Activated CD8-positive, alpha-beta memory T cell treated with anti-CD3 and anti-CD28 coated beads for 36 hours (primary cell): ENCODE measurements around the gene BAMBI. TPM values are rescaled to one million over a fixed set of nuclear protein-coding genes. Genes with fewer than 3 reads are reported as not detected.
"Not testable (repeated sequence)": the region's sequence is repeated elsewhere in the genome, so short reads cannot be mapped to it uniquely, and the experiment has no call there.

Experiments
- CTCF ChIA-PET: fragments of 350-600 bp; sonication (Branson Sonifier 250); formaldehyde crosslinking; loops from one replicate; lab custom pipeline; 2021; ENCODE audit warnings: antibody characterized with exemption; lab: Charles Lee
- POLR2A ChIA-PET: fragments of 350-600 bp; sonication (Branson Sonifier 250); formaldehyde crosslinking; loops from one replicate; lab custom pipeline; 2021; ENCODE audit warnings: antibody characterized with exemption; lab: Charles Lee
- total RNA-seq, 2 experiments: library from RNA; stranded (reverse); gene quantifications; one replicate each; pipeline ENCODE4 v1.2.3, GENCODE V29; 2021

BAMBI gene, protein sequence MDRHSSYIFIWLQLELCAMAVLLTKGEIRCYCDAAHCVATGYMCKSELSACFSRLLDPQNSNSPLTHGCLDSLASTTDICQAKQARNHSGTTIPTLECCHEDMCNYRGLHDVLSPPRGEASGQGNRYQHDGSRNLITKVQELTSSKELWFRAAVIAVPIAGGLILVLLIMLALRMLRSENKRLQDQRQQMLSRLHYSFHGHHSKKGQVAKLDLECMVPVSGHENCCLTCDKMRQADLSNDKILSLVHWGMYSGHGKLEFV
- 1 to 10 TPM; 1.6 to 1.8 TPM for total RNA-seq

DNA sequence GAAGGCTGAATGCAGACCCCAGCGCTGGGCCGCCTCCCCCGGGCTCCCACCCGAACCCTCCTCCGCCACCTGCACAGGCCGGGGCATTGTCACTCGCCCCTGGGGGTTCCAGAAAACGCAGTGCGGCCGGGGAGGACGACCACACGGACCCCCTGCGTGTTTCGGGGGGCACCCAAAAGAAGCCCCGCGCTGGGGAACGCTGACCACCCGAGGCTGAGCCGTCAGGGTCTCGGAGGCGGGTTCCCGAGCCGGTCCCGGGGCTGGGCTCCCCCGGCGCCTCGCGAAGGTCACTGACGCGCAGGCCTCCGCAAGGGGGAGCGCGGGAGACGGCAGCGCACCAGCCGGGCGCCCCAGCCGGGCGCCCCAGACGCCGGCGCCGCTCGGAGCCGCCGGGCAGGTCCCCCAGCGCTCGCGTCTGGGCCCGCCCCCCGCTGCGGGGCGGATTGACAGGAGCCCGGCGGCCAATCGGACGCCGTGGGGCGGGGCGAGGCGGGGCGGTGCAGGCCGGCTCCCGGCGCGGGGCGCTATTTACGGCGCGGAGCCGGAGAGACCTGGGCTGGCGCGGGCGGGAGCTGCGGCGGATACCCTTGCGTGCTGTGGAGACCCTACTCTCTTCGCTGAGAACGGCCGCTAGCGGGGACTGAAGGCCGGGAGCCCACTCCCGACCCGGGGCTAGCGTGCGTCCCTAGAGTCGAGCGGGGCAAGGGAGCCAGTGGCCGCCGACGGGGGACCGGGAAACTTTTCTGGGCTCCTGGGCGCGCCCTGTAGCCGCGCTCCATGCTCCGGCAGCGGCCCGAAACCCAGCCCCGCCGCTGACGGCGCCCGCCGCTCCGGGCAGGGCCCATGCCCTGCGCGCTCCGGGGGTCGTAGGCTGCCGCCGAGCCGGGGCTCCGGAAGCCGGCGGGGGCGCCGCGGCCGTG is at the start of gene BAMBI:
Gene BAMBI (plus strand): TSS at position 554 of the 920 bp plus-strand sequence. CDS start 377 bp downstream, outside the sequence.
- POLR2A ChIA-PET, result no interaction called here
- CTCF ChIA-PET, result interaction anchor here (0.8 kb wide), 1 partner anchor 60 kb away, joined by 3 read pairs; no protein-coding TSS in a partner anchor

DNA sequence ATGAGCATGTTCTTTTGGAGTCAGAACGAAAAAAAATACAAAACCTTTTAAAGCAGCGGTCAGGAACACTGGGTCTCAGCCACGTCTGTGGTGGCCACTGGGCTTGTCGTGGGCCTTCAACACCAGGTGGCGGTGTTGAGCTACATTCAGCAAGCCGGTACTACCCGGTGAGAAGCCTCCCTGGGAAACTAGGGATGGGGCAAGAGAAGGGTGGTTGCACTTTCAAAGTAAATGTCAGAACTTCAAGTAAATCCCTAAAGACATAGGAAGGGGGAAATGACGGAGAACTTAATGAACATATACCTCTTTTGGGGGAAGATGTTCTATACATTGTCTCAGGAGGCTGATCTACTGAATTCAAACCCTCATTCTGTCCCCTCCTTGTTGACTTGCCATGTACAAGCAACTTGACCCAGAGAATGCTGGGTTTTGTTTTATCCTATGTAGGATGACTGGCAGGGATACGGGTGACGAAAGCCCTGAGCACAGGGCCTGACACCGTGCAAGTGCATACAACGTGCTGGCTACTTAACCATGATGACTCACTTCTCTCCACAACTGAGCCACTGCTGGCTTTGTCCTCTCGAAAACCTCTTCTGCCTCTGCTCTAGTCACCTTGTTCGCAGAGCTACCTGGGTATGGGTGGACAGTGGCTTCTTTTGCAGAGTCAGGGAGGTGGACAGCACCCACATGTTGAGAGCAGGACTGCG is 49.0 kb upstream of the BAMBI start:
- POLR2A ChIA-PET, result no interaction called here

DNA sequence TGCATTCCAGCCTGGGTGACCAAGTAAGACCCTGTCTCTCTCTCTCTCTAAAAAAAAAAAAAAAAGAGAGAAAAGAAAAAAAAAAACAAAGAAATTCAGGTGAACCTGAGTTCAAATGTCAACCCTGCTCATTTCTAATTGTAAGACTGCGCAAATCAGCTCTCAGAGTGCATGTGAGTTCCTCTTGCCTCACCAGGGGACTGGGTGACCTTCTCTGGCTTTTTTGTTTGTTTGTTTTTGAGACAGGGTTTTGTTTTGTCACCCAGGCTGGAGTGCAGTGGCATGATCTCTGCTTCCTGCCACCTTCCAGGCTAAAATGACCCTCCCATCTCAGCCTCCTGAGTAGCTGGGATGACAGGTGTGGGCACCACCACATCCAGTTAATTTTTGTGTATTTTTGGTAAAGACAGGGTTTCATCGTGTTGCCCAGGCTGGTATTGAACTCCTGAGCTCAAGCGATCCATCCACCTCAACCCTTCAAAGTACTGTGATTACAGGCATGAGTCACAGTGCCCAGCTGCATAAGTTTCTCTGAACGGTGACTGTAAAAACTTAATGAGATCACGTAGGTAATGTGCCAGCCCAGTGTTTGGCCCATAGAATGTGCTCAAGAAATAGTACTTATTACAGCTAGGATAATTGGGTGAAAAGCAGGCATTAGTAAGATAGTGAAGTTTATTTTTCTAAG is 45.3 kb upstream of the BAMBI start:
- CTCF ChIA-PET, result no interaction called here

More for the DNA sequence above, 49.0 kb upstream of the BAMBI start:
- CTCF ChIA-PET, result interaction anchor here (0.6 to 2.9 kb wide), 5 partner anchors 13 to 1060 kb away, joined by 3 to 7 read pairs (median 4); no protein-coding TSS in a partner anchor

DNA sequence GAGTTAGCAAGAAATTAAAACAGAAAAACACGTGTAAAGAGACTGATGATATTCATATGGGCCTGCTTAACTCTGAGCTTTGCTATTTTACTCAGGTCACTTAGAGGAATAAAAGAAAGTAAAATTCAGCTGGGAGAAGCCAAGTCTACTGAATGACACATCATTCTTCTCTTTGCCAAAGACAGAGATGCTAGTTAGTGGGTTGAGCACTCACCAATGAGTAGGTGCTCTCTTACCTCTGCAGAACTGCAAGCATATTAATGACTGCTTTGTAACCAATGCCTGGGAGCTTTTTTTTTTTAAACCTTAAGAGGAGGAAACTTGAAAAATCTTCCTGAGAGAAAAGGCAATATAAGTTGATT is 44.8 kb upstream of the BAMBI start:
- ChIA-PET POLR2A (interaction anchor here (0.5 kb wide), 1 partner anchor 317 kb away, joined by 4 read pairs; no protein-coding TSS in a partner anchor), CTCF (no interaction called here)

More for the DNA sequence above, 45.3 kb upstream of the BAMBI start:
- POLR2A ChIA-PET, result no interaction called here

DNA sequence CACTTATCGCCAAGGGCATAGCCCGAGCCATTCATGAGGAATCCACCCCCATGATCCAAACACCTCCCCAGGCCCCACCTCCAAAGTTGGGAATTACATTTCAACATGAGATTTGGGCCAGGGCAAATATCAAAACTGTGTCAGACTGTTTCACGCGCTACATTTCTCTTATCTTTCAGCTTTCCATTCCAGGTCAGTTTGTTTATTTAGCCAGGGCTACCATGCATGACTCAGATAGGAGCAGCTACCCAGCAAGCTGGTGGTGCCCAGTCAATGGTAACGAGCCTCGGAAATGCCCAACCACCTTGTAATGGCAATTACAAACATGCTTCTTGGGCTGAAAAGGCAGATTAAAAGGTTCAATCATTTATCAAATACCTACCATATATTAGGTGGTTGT is 43.6 kb upstream of the BAMBI start:
- POLR2A ChIA-PET, result no interaction called here

DNA sequence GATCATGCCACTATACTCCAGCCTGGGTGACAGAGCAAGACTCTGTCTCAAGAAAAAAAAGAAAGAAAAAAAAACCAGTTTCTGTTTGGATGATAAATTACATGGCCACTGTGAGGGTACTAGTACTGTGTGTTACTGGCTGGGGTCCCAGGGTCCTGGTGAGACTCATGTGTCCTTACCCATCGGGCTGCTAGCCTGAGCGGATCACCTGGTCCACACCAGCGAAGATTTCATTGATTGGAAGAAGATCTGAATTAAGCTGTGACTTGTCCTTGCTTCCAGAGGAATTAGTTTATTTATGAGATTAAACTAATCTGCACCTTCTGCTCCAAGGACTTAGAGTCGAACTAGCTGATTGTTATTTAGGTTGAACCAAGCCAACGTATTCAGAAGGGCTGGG is 40.0 kb upstream of the BAMBI start:
- CTCF ChIA-PET, result interaction anchor here (0.6 to 0.7 kb wide), 2 partner anchors 148 to 1002 kb away, joined by 3 read pairs; no protein-coding TSS in a partner anchor
- POLR2A ChIA-PET, result no interaction called here

More for the DNA sequence above, 43.6 kb upstream of the BAMBI start:
- CTCF ChIA-PET, result no interaction called here

DNA sequence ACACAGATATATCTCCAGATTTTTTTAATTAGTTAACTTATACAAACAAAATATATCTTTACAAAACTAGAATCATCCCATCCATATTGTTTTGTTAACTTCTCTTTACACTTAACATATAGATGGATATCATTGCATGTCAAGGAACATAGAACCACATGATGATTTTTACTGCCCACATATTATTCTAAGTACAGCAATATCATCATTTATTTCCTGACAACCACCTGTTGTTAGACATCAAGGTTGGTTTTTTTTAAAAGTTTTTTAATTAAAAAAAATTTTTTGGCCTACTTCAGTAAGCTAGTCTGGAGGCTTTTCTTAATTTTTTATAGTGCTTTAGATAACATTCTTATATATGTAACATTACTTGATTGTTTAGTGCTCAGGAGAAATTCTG is 38.9 kb upstream of the BAMBI start:
- ChIA-PET CTCF (interaction anchor here (0.7 kb wide), 1 partner anchor 621 kb away, joined by 3 read pairs; no protein-coding TSS in a partner anchor), POLR2A (no interaction called here)

DNA sequence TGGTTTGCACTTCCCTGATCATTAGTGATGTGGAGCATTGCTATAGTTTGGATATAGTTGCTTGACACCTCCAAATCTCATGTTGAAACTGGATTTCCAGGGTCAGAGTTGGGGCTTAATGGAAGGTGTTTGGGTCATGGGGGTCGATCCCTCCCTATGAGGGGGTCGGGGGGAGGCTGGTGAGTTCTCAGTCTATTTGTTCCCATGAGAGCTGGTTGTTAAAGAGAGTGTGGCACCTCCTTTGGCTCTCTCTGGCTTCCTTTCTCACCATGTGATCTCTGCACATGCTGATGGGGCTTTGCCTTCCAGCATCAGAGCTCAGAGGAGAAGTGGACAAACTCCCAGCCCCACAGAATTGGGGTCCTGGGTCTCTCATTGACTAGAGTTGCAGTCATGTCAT is 36.8 kb upstream of the BAMBI start:
- ChIA-PET CTCF (interaction anchor here (1.4 kb wide), 1 partner anchor 12 kb away, joined by 5 read pairs; no protein-coding TSS in a partner anchor), POLR2A (no interaction called here)

DNA sequence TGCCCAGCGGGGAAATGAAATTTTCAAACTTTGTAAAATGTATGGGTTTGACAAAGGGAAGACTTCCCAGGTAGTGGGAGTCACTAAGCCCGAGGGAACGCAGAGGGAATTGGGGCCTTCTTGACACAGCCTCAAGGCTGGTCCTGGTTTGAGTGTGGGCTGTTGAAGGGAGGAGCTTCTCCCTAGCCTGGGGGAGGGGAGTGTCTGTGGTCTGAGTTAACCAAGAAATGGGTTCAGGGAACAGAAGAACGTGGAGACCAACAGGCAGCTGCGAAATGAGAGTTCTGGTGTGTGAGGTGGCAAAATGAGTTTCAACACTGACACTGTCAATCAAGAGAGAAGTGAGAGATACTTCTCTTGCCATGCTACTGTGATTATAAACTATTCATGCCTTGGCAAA is 32.7 kb upstream of the BAMBI start:
- CTCF ChIA-PET, result no interaction called here
- POLR2A ChIA-PET, result no interaction called here

DNA sequence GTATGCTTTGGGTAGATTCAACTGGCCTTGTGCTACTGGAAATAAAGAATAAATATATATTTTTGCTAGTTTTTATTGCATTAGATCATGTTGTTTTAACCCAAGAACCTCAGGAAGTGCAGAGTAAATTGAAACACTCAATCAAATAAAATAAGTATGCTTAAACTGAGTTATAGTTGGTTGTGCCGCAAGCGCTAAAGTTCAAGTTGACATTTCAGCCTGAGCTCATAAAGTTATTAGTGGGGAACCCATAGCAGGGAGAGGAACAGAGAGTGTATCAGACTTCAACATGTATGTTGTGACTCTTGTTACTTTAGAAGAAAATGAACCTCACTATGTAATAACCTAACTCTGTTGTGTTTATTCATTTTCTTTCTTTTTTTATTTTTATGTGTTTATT is 25.2 kb upstream of the BAMBI start:
- POLR2A ChIA-PET, result no interaction called here
- CTCF ChIA-PET, result no interaction called here

DNA sequence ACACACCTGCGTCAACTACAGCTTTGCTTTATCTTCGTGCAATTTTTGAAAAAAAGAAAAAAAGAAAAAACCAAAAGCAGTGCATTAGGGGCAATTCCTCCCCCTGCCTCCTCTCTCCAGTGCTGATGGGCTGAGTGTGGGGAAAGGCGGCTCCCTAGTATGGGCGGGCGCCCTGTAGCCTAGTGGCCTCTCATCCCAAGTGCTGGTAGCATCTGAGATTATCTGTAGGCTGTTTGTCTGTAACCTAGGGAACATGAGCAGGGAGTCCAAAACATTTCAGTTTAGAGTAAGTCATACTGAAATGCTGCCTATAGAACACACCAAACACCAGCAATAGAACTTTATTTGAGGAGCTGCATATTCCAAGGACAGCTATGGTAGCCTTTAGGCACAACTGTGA is 24.6 kb upstream of the BAMBI start:
- ChIA-PET POLR2A (no interaction called here), CTCF (no interaction called here)

DNA sequence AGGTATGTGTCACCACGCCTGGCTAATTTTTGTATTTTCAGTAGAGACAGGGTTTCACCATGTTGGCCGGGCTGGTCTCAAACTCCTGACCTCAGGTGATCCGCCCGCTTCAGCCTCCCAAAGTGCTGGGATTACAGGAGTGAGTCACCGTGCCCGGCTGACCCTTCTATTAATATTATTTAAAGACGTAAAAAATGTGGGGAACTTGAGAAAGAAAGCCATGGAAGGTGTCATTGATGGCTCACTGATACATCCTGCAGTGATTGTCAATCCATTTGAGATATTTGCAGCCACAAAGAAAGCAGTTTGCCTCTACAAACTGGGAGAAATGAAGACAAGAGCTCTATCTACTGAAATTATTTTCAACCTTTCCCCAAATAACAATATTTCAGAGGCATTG is 18.5 kb upstream of the BAMBI start:
- POLR2A ChIA-PET, CTCF ChIA-PET: not testable (repeated sequence)

DNA sequence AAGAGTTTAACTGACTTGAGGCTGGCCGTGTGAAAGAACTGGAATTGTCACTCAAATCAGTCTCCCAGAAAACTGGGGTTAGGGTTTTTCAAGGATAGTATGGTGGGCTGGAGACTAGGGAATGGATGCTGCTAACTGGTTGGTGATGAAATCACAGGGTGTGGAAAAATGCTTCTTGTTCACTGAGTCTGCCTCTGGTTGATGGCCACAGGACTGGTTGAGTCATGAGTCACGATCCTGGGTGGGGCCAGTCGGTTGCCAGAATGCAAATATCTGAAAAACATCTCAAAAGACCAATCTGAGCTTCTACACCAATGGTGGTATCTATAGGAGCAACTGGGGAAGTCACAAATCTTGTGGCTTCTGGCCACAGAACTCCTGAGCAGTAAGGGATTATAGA is 16.3 kb upstream of the BAMBI start:
- ChIA-PET CTCF (no interaction called here), POLR2A (no interaction called here)

DNA sequence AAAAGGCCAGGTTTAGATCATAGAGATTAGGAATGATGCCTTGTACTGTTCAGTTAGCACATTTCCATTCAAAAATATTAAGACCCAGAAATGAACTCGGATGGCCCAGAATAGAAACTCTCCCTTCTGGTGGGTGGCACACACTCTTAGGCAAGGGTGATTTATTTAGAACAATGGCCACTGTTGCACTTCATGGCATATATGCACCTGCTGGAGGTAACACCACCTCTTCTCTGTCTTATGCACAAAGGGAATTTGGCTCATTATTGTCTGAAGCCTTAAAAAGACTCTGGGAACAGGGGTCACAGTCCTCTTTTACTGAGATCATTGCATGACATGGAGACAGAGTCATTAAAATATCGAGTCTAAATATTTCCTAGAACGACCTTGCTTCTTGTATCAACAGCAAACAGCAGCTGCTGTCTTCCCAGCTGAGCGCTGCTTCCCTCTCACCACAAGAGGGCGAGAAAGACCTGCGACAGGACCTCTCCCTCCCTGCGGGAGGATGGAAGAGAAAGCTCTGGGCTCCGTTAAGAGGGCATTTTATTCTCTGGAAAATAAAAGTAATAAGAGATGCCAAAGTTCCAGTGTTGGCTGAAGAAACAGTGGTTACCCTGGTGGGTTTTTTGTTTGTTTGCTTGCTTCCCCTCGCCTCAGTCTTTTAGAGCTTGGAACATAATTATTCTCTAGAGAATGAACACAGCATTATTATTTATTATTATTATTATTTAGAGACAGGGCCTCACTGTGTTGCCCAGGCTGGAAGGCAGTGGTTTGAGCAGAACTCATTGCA is 13.5 kb upstream of the BAMBI start:
- ChIA-PET POLR2A (no interaction called here), CTCF (interaction anchor here (0.6 to 2.0 kb wide), 9 partner anchors 11 to 475 kb away, joined by 3 to 13 read pairs (median 4); no protein-coding TSS in a partner anchor)

DNA sequence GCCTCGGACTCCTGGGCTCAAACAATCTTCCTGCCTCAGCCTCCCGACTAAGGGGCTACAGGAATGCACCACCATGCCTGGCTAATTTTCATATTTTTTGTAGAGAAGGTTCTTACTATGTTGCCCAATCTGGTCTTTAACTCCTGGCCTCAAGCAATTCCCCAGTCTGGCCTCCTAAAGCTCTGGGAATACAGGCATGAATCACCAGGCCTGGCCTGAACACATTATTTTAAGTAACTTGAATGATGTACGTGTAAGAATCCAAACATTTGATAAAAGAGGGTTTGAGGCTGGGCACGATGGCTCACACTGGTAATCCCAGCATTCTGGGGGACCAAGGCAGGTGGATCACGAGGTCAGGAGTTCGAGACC is 13.0 kb upstream of the BAMBI start:
- ChIA-PET CTCF (interaction anchor here (0.6 to 2.0 kb wide), 9 partner anchors 11 to 475 kb away, joined by 3 to 13 read pairs (median 4); no protein-coding TSS in a partner anchor), POLR2A (no interaction called here)

DNA sequence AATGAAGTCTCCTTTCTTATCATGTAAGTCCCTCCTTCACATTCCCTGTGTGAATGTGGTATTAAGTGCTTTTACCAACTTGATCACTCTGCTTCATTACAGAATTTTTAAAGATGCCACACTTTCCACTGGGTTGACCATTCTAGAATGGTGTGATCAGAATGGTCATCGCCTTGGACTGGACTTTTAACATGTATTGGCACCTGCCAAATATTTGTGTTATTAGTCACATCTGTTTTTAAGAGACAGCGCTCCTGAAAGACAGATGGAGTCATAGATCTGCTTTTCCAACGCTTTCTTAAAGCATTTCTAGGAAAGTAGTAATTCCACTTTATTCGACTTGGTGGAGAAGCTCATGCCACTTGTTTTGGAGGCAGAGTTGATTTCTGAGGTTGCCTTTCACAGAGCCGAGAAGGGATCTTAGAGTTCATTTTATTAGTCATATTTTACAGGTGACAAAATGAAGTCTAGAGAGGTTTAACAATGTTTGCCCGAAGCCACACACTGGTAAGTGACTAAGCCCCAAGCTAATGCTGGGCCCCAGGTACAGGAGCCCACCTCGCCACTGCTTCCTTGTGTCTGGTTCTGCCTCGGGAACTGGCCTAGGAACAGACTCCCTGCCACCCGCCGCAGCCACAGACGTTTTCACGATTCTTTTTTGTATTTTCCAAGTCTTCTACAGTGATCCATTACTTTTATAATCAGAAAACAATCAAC is 10.4 kb upstream of the BAMBI start:
- ChIA-PET POLR2A (no interaction called here), CTCF (no interaction called here)
